HepG2 (cell line): Measurements from ENCODE around the gene AAR2. TPM values are rescaled to one million over a fixed set of nuclear protein-coding genes. Genes with fewer than 3 reads are reported as not detected.

Source experiments
- AGO2 ChIP-seq: fragments of 200-400 bp; formaldehyde crosslinking; optimal IDR thresholded peaks from 2 replicates; pipeline ENCODE3; 2017; ENCODE audit warnings: mild to moderate bottlenecking, low read depth, low read length, moderate library complexity
- ARNT2 ChIP-seq: sonication (generic); formaldehyde crosslinking; IDR thresholded peaks from 2 replicates; pipeline ENCODE4 v1.8.0; 2022; ENCODE audit warnings: mild to moderate bottlenecking, low read depth, missing genetic modification reagents, moderate library complexity
- ATF1 ChIP-seq: IDR thresholded peaks from 2 replicates; pipeline ENCODE4 v1.6.1; 2016; ENCODE audit warnings: mild to moderate bottlenecking, control low read depth
- CTCF ChIP-seq: sonication (generic); formaldehyde crosslinking; IDR thresholded peaks from 2 replicates; pipeline ENCODE4 v1.5.0; 2020; ENCODE audit warnings: mild to moderate bottlenecking, missing genetic modification reagents, moderate library complexity
- MAF1 ChIP-seq: sonication (generic); formaldehyde crosslinking; IDR thresholded peaks from 2 replicates; pipeline ENCODE4 v1.5.0; 2020; ENCODE audit warnings: missing genetic modification reagents, borderline replicate concordance
- NFE2L1 ChIP-seq: sonication (generic); formaldehyde crosslinking; IDR thresholded peaks from 2 replicates; pipeline ENCODE4 v1.4.0; 2020; ENCODE audit warnings: missing genetic modification reagents, mild to moderate bottlenecking, borderline replicate concordance
- NFYB ChIP-seq: sonication (generic); formaldehyde crosslinking; IDR thresholded peaks from 2 replicates; pipeline ENCODE4 v1.4.0; 2020; ENCODE audit warnings: missing genetic modification reagents
- PAWR ChIP-seq: sonication (generic); formaldehyde crosslinking; IDR thresholded peaks from 2 replicates; pipeline ENCODE4 v1.4.0; 2020; ENCODE audit warnings: missing genetic modification reagents, mild to moderate bottlenecking, borderline replicate concordance
- PITX1 ChIP-seq: sonication (generic); formaldehyde crosslinking; IDR thresholded peaks from 2 replicates; pipeline ENCODE4 v1.5.1; 2020; ENCODE audit warnings: mild to moderate bottlenecking, missing genetic modification reagents
- PTBP1 ChIP-seq: fragments of 200-400 bp; formaldehyde crosslinking; IDR thresholded peaks from 2 replicates; pipeline ENCODE4 v1.6.1; 2018; ENCODE audit warnings: low read length, low read depth; ENCODE audit not compliant: poor library complexity, severe bottlenecking
- REXO4 ChIP-seq: sonication (generic); formaldehyde crosslinking; IDR thresholded peaks from 2 replicates; pipeline ENCODE4 v1.8.0; 2022; ENCODE audit warnings: missing genetic modification reagents, mild to moderate bottlenecking, borderline replicate concordance
- RFX5 ChIP-seq: IDR thresholded peaks from 2 replicates; pipeline ENCODE4 v1.6.1; 2011; ENCODE audit warnings: low read depth, low read length, improper control_type of control experiment
- SMC3 ChIP-seq: IDR thresholded peaks from 2 replicates; pipeline ENCODE4 v1.6.1; 2011; ENCODE audit warnings: low read length, improper control_type of control experiment
- SP4 ChIP-seq: sonication (generic); formaldehyde crosslinking; IDR thresholded peaks from 2 replicates; pipeline ENCODE4 v1.8.1; 2023; ENCODE audit warnings: mild to moderate bottlenecking, missing genetic modification reagents
- TBX2 ChIP-seq: sonication (generic); formaldehyde crosslinking; IDR thresholded peaks from 2 replicates; pipeline ENCODE4 v1.5.0; 2020; ENCODE audit warnings: missing genetic modification reagents, mild to moderate bottlenecking, borderline replicate concordance
- TFDP2 ChIP-seq: sonication (generic); formaldehyde crosslinking; IDR thresholded peaks from 2 replicates; pipeline ENCODE4 v1.4.0; 2020; ENCODE audit warnings: missing genetic modification reagents
- THRA ChIP-seq: sonication (generic); formaldehyde crosslinking; IDR thresholded peaks from 2 replicates; pipeline ENCODE4 v1.4.0; 2020; ENCODE audit warnings: missing genetic modification reagents, borderline replicate concordance
- YY1 ChIP-seq: IDR thresholded peaks from 2 replicates; pipeline ENCODE4 v1.6.1; 2011; ENCODE audit warnings: low read length, low read depth, moderate library complexity, mild to moderate bottlenecking; ENCODE audit not compliant: insufficient read depth, insufficient replicate concordance
- ZBTB8A ChIP-seq: sonication (generic); formaldehyde crosslinking; IDR thresholded peaks from 2 replicates; pipeline ENCODE4 v1.4.0; 2020; ENCODE audit warnings: mild to moderate bottlenecking, low read depth, missing genetic modification reagents, borderline replicate concordance
- ZFP37 ChIP-seq: sonication (generic); formaldehyde crosslinking; IDR thresholded peaks from 2 replicates; pipeline ENCODE4 v1.4.0; 2020; ENCODE audit warnings: missing genetic modification reagents, borderline replicate concordance
- ZMYM3 ChIP-seq: sonication (generic); formaldehyde crosslinking; IDR thresholded peaks from 2 replicates; pipeline ENCODE4 v1.5.1; 2020; ENCODE audit warnings: mild to moderate bottlenecking, missing genetic modification reagents
- ZNF207 ChIP-seq: fragments of 450-650 bp; IDR thresholded peaks from 2 replicates; pipeline ENCODE4 v1.6.1; 2016; ENCODE audit warnings: antibody characterized with exemption, borderline replicate concordance
- ZNF567 ChIP-seq: sonication (generic); formaldehyde crosslinking; IDR thresholded peaks from 2 replicates; pipeline ENCODE4 v1.8.1; 2023; ENCODE audit warnings: mild to moderate bottlenecking, missing genetic modification reagents, borderline replicate concordance
- ZNF761 ChIP-seq: sonication (generic); formaldehyde crosslinking; conservative IDR thresholded peaks from 2 replicates; pipeline ENCODE4 v1.4.0; 2020; ENCODE audit warnings: mild to moderate bottlenecking, missing genetic modification reagents
- polyA plus RNA-seq, 8 experiments: library from polyadenylated mRNA; depleted of rRNA in 3 of 8; stranded (reverse) in 7 of 8; unstranded in 1 of 8; fragments of >200 nt; fragmentation: Illumina TruSeq in 4 of 8; extraction: Trizol in 4 of 8; gene quantifications; 2 replicates each; pipeline versions ENCODE4 v1.2.1 to v1.2.3, GENCODE V29; 2011 to 2016; ENCODE audit warnings: low read depth in 4 of 8, missing spikeins in 1 of 8, mixed read lengths in 1 of 8; ENCODE audit not compliant: insufficient read depth in 1 of 8
- total RNA-seq, 5 experiments: library from RNA; depleted of rRNA; stranded (reverse); fragments of >200 nt; fragmentation: Illumina TruSeq; extraction: Trizol; gene quantifications; 2 replicates each; pipeline ENCODE4 v1.2.3, GENCODE V29; 2016; ENCODE audit warnings: low read depth in 1 of 5
- TF ChIP-seq, protein P1 (sequence below): IDR thresholded peaks from 2 replicates; pipeline ENCODE4 v1.6.1; 2016; ENCODE audit warnings: mild to moderate bottlenecking, missing biosample characterization, missing genetic modification reagents
- TF ChIP-seq, protein P2 (sequence below): sonication (generic); formaldehyde crosslinking; IDR thresholded peaks from 2 replicates; pipeline ENCODE4 v1.8.1; 2023; ENCODE audit warnings: mild to moderate bottlenecking, missing genetic modification reagents

The AAR2 gene
- total and polyA plus RNA-seq, 2 of the 13 experiments (the other 11 are each of a cell fraction or from before 2014, with no cell fraction given): 45.2 to 46.2 TPM

DNA sequence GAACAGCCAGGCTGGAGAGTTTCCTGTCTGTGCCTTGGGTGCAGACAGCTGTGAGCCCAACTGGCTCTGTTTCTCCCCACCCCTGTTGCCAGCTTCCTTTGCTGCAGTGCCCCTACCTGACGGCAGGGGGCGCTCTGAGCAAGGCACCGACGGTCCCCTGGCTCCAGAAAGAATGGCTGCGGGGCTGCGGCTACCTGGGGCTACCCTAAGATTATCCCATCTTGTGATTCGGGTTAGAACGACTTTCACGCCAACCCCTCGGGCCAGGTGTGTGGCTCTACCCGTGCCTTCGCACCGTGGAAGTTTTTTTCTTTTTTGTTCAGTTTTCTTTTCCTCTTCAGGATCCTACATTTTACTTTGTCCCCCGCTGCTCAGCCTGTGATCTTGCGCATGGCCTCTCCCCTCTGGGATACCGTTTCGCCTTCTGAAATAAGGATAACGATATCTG is 33.4 kb upstream of the AAR2 start (continued):
- TF ChIP-seq SP4 (CRISPR knock-in tag) (peak; percentile 48; the same call in 1 of the 2 replicates), ZFP37 (CRISPR knock-in tag) (no peak), THRA (CRISPR knock-in tag) (0 out of 2 replicates have a peak, but pooled peaks have one; percentile 44), PAWR (CRISPR knock-in tag) (no peak), AGO2 (no peak), REXO4 (CRISPR knock-in tag) (no peak), PITX1 (CRISPR knock-in tag) (no peak), CTCF (CRISPR knock-in tag) (peak; percentile 98), ARNT2 (CRISPR knock-in tag) (peak; percentile 50; the same call in 1 of the 2 replicates), ZNF567 (peak; percentile 78; the same call in 1 of the 2 replicates), ATF1 (CRISPR knock-in tag) (no peak), TBX2 (CRISPR knock-in tag) (no peak), SMC3 (peak; percentile 77), ZNF207 (no peak), YY1 (peak; percentile 82), ZMYM3 (CRISPR knock-in tag) (no peak), ZBTB8A (CRISPR knock-in tag) (no peak), NFE2L1 (CRISPR knock-in tag) (no peak), TFDP2 (CRISPR knock-in tag) (no peak), RFX5 (no peak), MAF1 (no peak), NFYB (CRISPR knock-in tag) (0 out of 2 replicates have a peak, but pooled peaks have one; percentile 3), ZNF761 (CRISPR knock-in tag) (no peak), PTBP1 (peak; percentile 63)
- TF ChIP-seq, protein P1, sequence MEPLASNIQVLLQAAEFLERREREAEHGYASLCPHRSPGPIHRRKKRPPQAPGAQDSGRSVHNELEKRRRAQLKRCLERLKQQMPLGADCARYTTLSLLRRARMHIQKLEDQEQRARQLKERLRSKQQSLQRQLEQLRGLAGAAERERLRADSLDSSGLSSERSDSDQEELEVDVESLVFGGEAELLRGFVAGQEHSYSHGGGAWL (CRISPR knock-in tag): no peak
- TF ChIP-seq, protein P2, sequence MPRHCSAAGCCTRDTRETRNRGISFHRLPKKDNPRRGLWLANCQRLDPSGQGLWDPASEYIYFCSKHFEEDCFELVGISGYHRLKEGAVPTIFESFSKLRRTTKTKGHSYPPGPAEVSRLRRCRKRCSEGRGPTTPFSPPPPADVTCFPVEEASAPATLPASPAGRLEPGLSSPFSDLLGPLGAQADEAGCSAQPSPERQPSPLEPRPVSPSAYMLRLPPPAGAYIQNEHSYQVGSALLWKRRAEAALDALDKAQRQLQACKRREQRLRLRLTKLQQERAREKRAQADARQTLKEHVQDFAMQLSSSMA: no peak
